ENCODE results near the gene MAN1A1.

The MAN1A1 gene

GRCh38 chr6:119346936-119347335 lies 2.6 kb downstream of the MAN1A1 start:
- peak overlapping the region; percentile 79 for H3K4me3 ChIP-seq (replicated peaks; ENCODE audit: low read depth, low read length)
- TF ChIP-seq CTCF (IDR thresholded peaks at IDR 0.05; ENCODE audit: low read depth, low read length, missing control alignments), result no peak
- DNase-seq (ENCODE audit: extremely low read depth, low read depth), result no peak

GRCh38 chr6:119346450-119346849 lies 3.1 kb downstream of the MAN1A1 start:
- peak overlapping the region; percentile 79 for H3K4me3 ChIP-seq (replicated peaks; ENCODE audit: low read depth, low read length)
- no peak for TF ChIP-seq CTCF (IDR thresholded peaks at IDR 0.05; ENCODE audit: low read depth, low read length, missing control alignments)
- no peak for DNase-seq (ENCODE audit: extremely low read depth, low read depth)

GRCh38 chr6:119345114-119345513 lies 4.4 kb downstream of the MAN1A1 start:
- no peak for TF ChIP-seq CTCF (IDR thresholded peaks at IDR 0.05; ENCODE audit: low read depth, low read length, missing control alignments)
- no peak overlapping the region for H3K4me3 ChIP-seq (replicated peaks; ENCODE audit: low read depth, low read length)
- DNase-seq (ENCODE audit: extremely low read depth, low read depth), result no peak

- TF ChIP-seq CTCF (IDR thresholded peaks at IDR 0.05; ENCODE audit: low read depth, low read length, missing control alignments), result no peak
- no peak overlapping the region for H3K4me3 ChIP-seq (replicated peaks; ENCODE audit: low read depth, low read length)
These were observed 5.3 kb downstream of the MAN1A1 start for GRCh38 chr6:119344306-119344705.

GRCh38 chr6:119343573-119344146 lies 5.9 kb downstream of the MAN1A1 start:
- DNase-seq (ENCODE audit: extremely low read depth, low read depth), result no peak
- H3K4me3 ChIP-seq (replicated peaks; ENCODE audit: low read depth, low read length), result no peak overlapping the region
- TF ChIP-seq CTCF (IDR thresholded peaks at IDR 0.05; ENCODE audit: low read depth, low read length, missing control alignments), result no peak

More at GRCh38 chr6:119344306-119344705, 5.3 kb downstream of the MAN1A1 start:
- no peak for DNase-seq (ENCODE audit: extremely low read depth, low read depth)

GRCh38 chr6:119343167-119343566 lies 6.4 kb downstream of the MAN1A1 start:
- DNase-seq (ENCODE audit: extremely low read depth, low read depth), result no peak
- H3K4me3 ChIP-seq (replicated peaks; ENCODE audit: low read depth, low read length), result no peak overlapping the region
- TF ChIP-seq CTCF (IDR thresholded peaks at IDR 0.05; ENCODE audit: low read depth, low read length, missing control alignments), result no peak

- no peak overlapping the region for H3K4me3 ChIP-seq (replicated peaks; ENCODE audit: low read depth, low read length)
These were observed 7.1 kb downstream of the MAN1A1 start for GRCh38 chr6:119342430-119342829.

More at GRCh38 chr6:119342430-119342829, 7.1 kb downstream of the MAN1A1 start:
- TF ChIP-seq CTCF (IDR thresholded peaks at IDR 0.05; ENCODE audit: low read depth, low read length, missing control alignments), result no peak
- no peak for DNase-seq (ENCODE audit: extremely low read depth, low read depth)

Measured in HFF-Myc (cell line).